ENCODE measurements around the gene CD300LF. TPM values are rescaled to one million over a fixed set of nuclear protein-coding genes. Genes with fewer than 3 reads are reported as not detected.

Gene CD300LF
- total RNA-seq, 1 experiment from 2014 or later = not detected

DNA sequence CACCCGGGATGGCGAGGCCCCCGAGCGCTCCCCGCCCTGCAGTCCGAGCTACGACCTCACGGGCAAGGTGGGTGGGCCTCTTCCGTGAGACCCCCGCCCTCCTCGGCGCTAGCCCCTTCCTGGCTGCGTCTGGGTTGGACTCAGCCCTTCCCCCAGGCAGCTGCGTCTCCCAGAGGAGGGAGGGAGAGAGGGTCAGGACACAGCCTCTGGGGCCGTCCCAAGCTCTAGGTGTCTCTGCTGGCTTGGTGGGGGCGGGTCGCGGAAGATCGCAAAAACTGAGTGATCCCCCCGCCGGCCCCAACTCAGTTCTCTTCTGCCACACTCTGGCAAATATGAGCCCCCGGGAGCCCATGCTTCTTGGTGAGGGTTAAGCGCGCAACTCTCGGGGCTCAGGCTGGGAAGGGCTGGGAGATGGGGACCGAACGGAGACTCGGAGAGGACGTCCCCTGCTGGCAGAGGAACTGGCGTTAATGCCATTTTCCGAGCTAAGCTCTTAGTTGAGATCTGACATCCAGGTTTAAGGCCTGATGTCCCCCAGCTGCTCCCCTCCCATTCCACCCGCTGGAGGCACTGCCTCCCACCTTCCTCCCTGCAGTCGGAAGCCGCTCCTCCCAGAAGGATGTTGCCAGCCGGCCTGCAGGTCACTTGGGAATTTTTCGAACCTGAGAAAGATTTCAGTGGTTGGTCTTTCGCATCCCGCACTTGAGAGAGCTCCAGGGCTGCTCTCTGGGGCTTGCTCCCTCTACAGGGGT lies 24.8 kb upstream of the CD300LF start:
- Histone ChIP-seq H3K4me2 (ENCODE audit: insufficient read depth, insufficient read length, low read length) (peak overlapping the region; percentile 46), H3T11ph (ENCODE audit: low read length) (no peak overlapping the region), H2BK120ac (ENCODE audit: low read depth, low read length, poor library complexity, severe bottlenecking) (no peak overlapping the region), H3K4me1 (ENCODE audit: insufficient read depth, low read length) (peaks cover 4% of the 10 kb centered on the region; the same call in 1 of the 2 replicates), H3K23ac (ENCODE audit: insufficient read length, low read depth, low read length) (no peak overlapping the region), H3K79me1 (ENCODE audit: insufficient read depth, low read depth, low read length, poor library complexity, severe bottlenecking) (no peaks in the 10 kb centered on the region), H3K18ac (ENCODE audit: insufficient read length, low read depth, low read length) (no peak overlapping the region), H4K5ac (ENCODE audit: insufficient read length, low read depth, low read length) (no peak overlapping the region), H3K23me2 (ENCODE audit: insufficient read length, low read depth, low read length, poor library complexity, severe bottlenecking) (peaks cover 9% of the 10 kb centered on the region), H3K9me3 (ENCODE audit: control insufficient read depth, low read depth, low read length) (no peaks in the 10 kb centered on the region), H4K91ac (ENCODE audit: insufficient read length, low read depth, low read length) (no peak overlapping the region), H2BK12ac (ENCODE audit: insufficient read length, low read depth, low read length) (no peak overlapping the region), H2AK5ac (ENCODE audit: insufficient read length, low read length) (no peak overlapping the region), H3K27ac (ENCODE audit: insufficient read length, low read depth, low read length) (no peak overlapping the region), H3K14ac (ENCODE audit: insufficient read depth, low read length) (no peak overlapping the region), H3K79me2 (ENCODE audit: insufficient read depth, low read length) (no peaks in the 10 kb centered on the region), H2BK5ac (ENCODE audit: insufficient read length, low read length) (no peak overlapping the region), H2AFZ (ENCODE audit: low read length) (no peak overlapping the region), H3K56ac (ENCODE audit: insufficient read length, low read depth, low read length) (no peak overlapping the region), H3K27me3 (ENCODE audit: insufficient read depth, low read length) (no peaks in the 10 kb centered on the region), H2BK20ac (ENCODE audit: low read depth, low read length, poor library complexity, severe bottlenecking) (no peak overlapping the region), H2BK15ac (ENCODE audit: low read depth, low read length) (no peak overlapping the region), H4K20me1 (ENCODE audit: control insufficient read depth, insufficient read depth, insufficient read length) (no peaks in the 10 kb centered on the region), H4K8ac (replicated peaks; ENCODE audit: insufficient read length, low read depth, low read length) (no peak overlapping the region), H3K9ac (ENCODE audit: extremely low read depth, insufficient read length, low read length) (no peak overlapping the region), H3K4ac (ENCODE audit: low read depth, low read length) (no peak overlapping the region)
- H3K36me3 Mint-ChIP-seq (ENCODE audit: insufficient read depth in 1 of 3, low read depth in 3 of 3) = no peaks in the 10 kb centered on the region; a peak in 1 of 7 replicates
- no CpG with 5 or more reads among the region's 38 CpGs for WGBS (ENCODE audit: extremely low coverage, insufficient read length, low lambda C conversion rate)
- peak overlapping the region; percentile 70 to 87 for H3K4me3 Mint-ChIP-seq
- peak; percentile 93 for DNase-seq
- TF ChIP-seq, protein P1, sequence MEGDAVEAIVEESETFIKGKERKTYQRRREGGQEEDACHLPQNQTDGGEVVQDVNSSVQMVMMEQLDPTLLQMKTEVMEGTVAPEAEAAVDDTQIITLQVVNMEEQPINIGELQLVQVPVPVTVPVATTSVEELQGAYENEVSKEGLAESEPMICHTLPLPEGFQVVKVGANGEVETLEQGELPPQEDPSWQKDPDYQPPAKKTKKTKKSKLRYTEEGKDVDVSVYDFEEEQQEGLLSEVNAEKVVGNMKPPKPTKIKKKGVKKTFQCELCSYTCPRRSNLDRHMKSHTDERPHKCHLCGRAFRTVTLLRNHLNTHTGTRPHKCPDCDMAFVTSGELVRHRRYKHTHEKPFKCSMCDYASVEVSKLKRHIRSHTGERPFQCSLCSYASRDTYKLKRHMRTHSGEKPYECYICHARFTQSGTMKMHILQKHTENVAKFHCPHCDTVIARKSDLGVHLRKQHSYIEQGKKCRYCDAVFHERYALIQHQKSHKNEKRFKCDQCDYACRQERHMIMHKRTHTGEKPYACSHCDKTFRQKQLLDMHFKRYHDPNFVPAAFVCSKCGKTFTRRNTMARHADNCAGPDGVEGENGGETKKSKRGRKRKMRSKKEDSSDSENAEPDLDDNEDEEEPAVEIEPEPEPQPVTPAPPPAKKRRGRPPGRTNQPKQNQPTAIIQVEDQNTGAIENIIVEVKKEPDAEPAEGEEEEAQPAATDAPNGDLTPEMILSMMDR (conservative IDR thresholded peaks at IDR 0.05) = peak; percentile 67
- peaks cover 21% of the 10 kb centered on the region for H3K27me3 Mint-ChIP-seq (ENCODE audit: low read depth)
- no peaks in the 10 kb centered on the region; a peak in 1 of 5 replicates for H3K9me3 Mint-ChIP-seq
- no peak overlapping the region; a peak in 1 of 7 replicates for H3K27ac Mint-ChIP-seq
- H3K4me1 Mint-ChIP-seq = peaks cover 22 to 23% of the 10 kb centered on the region in 2 experiments
